Measurements from ENCODE around the gene CD200R1. TPM values are rescaled to one million over a fixed set of nuclear protein-coding genes. Genes with fewer than 3 reads are reported as not detected.
A peak's percentile ranks its signal among the peaks of the same experiment; 100 is the strongest.

The CD200R1 gene
- total and polyA plus RNA-seq, 2 experiments from 2014 or later, result 0.18 to 0.28 TPM

DNA sequence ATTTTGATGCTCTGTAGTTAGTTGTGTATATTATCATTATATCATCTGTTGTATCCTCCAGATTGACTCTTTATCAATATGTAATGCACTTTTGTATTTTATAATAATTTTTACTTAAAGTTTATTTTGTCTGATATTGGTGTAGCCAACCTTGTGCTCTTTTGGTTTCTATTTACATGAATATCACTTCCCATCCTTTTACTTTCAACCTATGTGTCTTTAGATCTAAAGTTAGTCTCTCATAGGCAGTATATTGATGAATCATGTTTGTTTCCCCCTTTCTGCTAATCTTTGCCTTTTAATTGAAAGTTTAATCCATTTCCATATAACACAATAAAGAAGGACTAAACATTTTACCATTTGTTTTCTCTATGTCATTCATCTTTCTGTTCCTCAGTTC is 100.2 kb downstream of the CD200R1 start:
- no peak overlapping the region for H3K4me2 ChIP-seq
- H3K4me1 Mint-ChIP-seq, result peaks cover 14% of the 10 kb centered on the region

More for the DNA sequence above, 100.2 kb downstream of the CD200R1 start:
- Histone ChIP-seq H3K36me3 (ENCODE audit: insufficient read depth) (no peaks in the 10 kb centered on the region), H3K9me2 (ENCODE audit: insufficient read depth) (no peaks in the 10 kb centered on the region), H3K4me1 (ENCODE audit: insufficient read depth) (peaks cover 9% of the 10 kb centered on the region; the same call in 1 of the 2 replicates), H3F3A (replicated peaks; ENCODE audit: low read depth) (no peaks in the 10 kb centered on the region), H3K4me3 (no peak overlapping the region), H3K79me2 (replicated peaks; ENCODE audit: insufficient read depth) (no peaks in the 10 kb centered on the region), H4K20me1 (replicated peaks; ENCODE audit: insufficient read depth) (no peaks in the 10 kb centered on the region), H3K27me3 (ENCODE audit: insufficient read depth) (no peaks in the 10 kb centered on the region), H2AFZ (no peak overlapping the region), H3K27ac (ENCODE audit: low read depth) (no peak overlapping the region)
- Mint-ChIP-seq H3K4me3 (no peak overlapping the region), H3K27me3 (ENCODE audit: insufficient read depth, low read depth, poor library complexity) (peaks cover 8% of the 10 kb centered on the region), H3K36me3 (ENCODE audit: low read depth) (peaks cover 7% of the 10 kb centered on the region), H3K9me3 (peaks cover 8% of the 10 kb centered on the region; the same call in 2 of the 3 replicates), H3K27ac (peak overlapping the region; percentile 9; the same call in 1 of the 2 replicates)
- no peak for ATAC-seq
- TF ChIP-seq EZH2 (IDR thresholded peaks at IDR 0.05; ENCODE audit: low read depth, unreplicated experiment) (no peak), EZH2phosphoT487 (IDR thresholded peaks at IDR 0.05; ENCODE audit: unreplicated experiment) (no peak), ZNF114 (CRISPR knock-in tag; IDR thresholded peaks at IDR 0.05) (no peak), POLR2AphosphoS5 (IDR thresholded peaks at IDR 0.05; ENCODE audit: low read depth) (no peak), CREB1 (CRISPR knock-in tag; IDR thresholded peaks at IDR 0.05; ENCODE audit: low read depth) (no peak), ZNF462 (CRISPR knock-in tag; IDR thresholded peaks at IDR 0.05) (no peak), NANOG (IDR thresholded peaks at IDR 0.05; ENCODE audit: borderline replicate concordance) (no peak), ZNF331 (CRISPR knock-in tag; IDR thresholded peaks at IDR 0.05; ENCODE audit: low read depth) (no peak), CTCF (conservative IDR thresholded peaks at IDR 0.05; ENCODE audit: low read depth in 2 of 2) (no peak), JUNB (IDR thresholded peaks at IDR 0.05; ENCODE audit: unreplicated experiment) (no peak), REST (IDR thresholded peaks at IDR 0.05; ENCODE audit: unreplicated experiment) (no peak), STAT1 (IDR thresholded peaks at IDR 0.05; ENCODE audit: unreplicated experiment) (no peak), ETS1 (IDR thresholded peaks at IDR 0.05) (no peak)
- no peak for DNase-seq (ENCODE audit: low spot score)

Measured in GM23338 (cell line).